HCT116 (cell line): ENCODE results near the gene INF2. TPM values are rescaled to one million over a fixed set of nuclear protein-coding genes. Genes with fewer than 3 reads are reported as not detected.

Experiments used
- ATAC-seq: fragments of 200-7000 bp; cut with Tn5 transposase; 2 replicates; pipeline ENCODE4 v1.9.1; 2020; ENCODE audit warnings: mild to moderate bottlenecking, moderate library complexity
- BruUV-seq: library from RNA; stranded (reverse); fragments of 400-500 nt; replicated peaks from 2 replicates; lab custom pipeline; 2021; lab: Mats Ljungman, UMichigan
- CTCF ChIA-PET: fragments of 300-600 bp; sonication (Branson Sonifier 250); formaldehyde crosslinking; loops from one replicate; lab custom pipeline; 2021; ENCODE audit warnings: antibody characterized with exemption; lab: Charles Lee
- POLR2A ChIA-PET: fragments of 300-600, 350-600 bp; sonication (Branson Sonifier 250); formaldehyde crosslinking; loops from one replicate; lab custom pipeline; 2021; ENCODE audit warnings: antibody characterized with exemption; lab: Charles Lee
- RAD21 ChIA-PET, 2 experiments: fragments of 300-600 bp; sonication (Branson Sonifier 250); formaldehyde crosslinking; loops; one replicate each; lab custom pipeline; 2023; ENCODE audit warnings: low total read pairs in 2 of 2; ENCODE audit not compliant: uncharacterized antibody in 2 of 2, unreplicated experiment in 2 of 2, low non-redundant PET in 1 of 2; lab: Charles Lee
- DNase-seq: peaks from one replicate; pipeline ENCODE4 v3.0.0-alpha.2; 2010; ENCODE audit warnings: low read depth, low spot score
- H2AFZ ChIP-seq: fragments of 200-600 bp; shearing (Covaris generic), sonication (generic); 2 replicates; pipeline ENCODE4 v1.6.1; 2017; ENCODE audit warnings: low read depth, mixed run types, mixed read lengths, antibody characterized with exemption, low read length; ENCODE audit not compliant: poor library complexity, severe bottlenecking
- H3K27ac ChIP-seq: 2 replicates; pipeline ENCODE4 v1.5.1; 2012; ENCODE audit warnings: low read depth, low read length
- H3K27me3 ChIP-seq: fragments of 200-600 bp; sonication (generic); 2 replicates; pipeline ENCODE4 v1.6.1; 2016; ENCODE audit warnings: mixed run types, low read length, mixed read lengths; ENCODE audit not compliant: insufficient read depth
- H3K36me3 ChIP-seq, 2 experiments: fragments of 200-500 bp in 1 of 2; fragments of 200-600 bp in 1 of 2; sonication (Bioruptor generic) in 1 of 2; sonication (generic) in 1 of 2; 2 replicates each; pipeline versions ENCODE4 v1.5.1 to v1.6.1; 2014 to 2016; ENCODE audit warnings: low read length in 2 of 2, inconsistent platforms in 1 of 2, mixed read lengths in 1 of 2, mixed run types in 1 of 2; ENCODE audit not compliant: insufficient read depth in 2 of 2, control insufficient read depth in 1 of 2
- H3K4me1 ChIP-seq, 2 experiments: fragments of 200-600 bp in 1 of 2; sonication (generic) in 1 of 2; 2 replicates each; pipeline versions ENCODE4 v1.5.1 to v1.6.1; 2012 to 2017; ENCODE audit warnings: low read length in 2 of 2, inconsistent platforms in 1 of 2, mild to moderate bottlenecking in 1 of 2, mixed read lengths in 1 of 2, mixed run types in 1 of 2, moderate library complexity in 1 of 2; ENCODE audit not compliant: insufficient read depth in 2 of 2, control insufficient read depth in 1 of 2
- H3K4me2 ChIP-seq: fragments of 200-600 bp; sonication (generic); 2 replicates; pipeline ENCODE4 v1.6.1; 2017; ENCODE audit warnings: mixed run types, low read length, mixed read lengths
- H3K4me3 ChIP-seq, 2 experiments: fragments of 200-600 bp in 1 of 2; sonication (generic) in 1 of 2; replicated peaks in 1 of 2; 2 replicates each; pipeline ENCODE4 v1.5.1; 2011 to 2016; ENCODE audit warnings: low read length in 2 of 2, control low read depth in 1 of 2, low read depth in 1 of 2, mild to moderate bottlenecking in 1 of 2, mixed read lengths in 1 of 2, mixed run types in 1 of 2
- H3K79me2 ChIP-seq: fragments of 200-600 bp; sonication (generic); 2 replicates; pipeline ENCODE4 v1.6.1; 2017; ENCODE audit warnings: mild to moderate bottlenecking, mixed run types, low read length, moderate library complexity, mixed read lengths; ENCODE audit not compliant: insufficient read depth
- H3K9ac ChIP-seq: fragments of 200-600 bp; sonication (generic); 2 replicates; pipeline ENCODE4 v1.6.1; 2016; ENCODE audit warnings: low read length, mixed read lengths
- H3K9me2 ChIP-seq: fragments of 200-600 bp; sonication (generic), shearing (Covaris generic); 2 replicates; pipeline ENCODE4 v1.6.1; 2017; ENCODE audit warnings: mixed run types, mild to moderate bottlenecking, moderate library complexity; ENCODE audit not compliant: insufficient read depth
- H3K9me3 ChIP-seq, 2 experiments: fragments of 200-500 bp in 1 of 2; fragments of 200-600 bp in 1 of 2; sonication (Bioruptor generic) in 1 of 2; sonication (generic) in 1 of 2; 2 replicates each; pipeline ENCODE4 v1.6.1; 2014 to 2017; ENCODE audit warnings: low read length in 2 of 2, mixed read lengths in 2 of 2, inconsistent platforms in 1 of 2, low read depth in 1 of 2, mild to moderate bottlenecking in 1 of 2, mixed run types in 1 of 2, moderate library complexity in 1 of 2; ENCODE audit not compliant: control insufficient read depth in 1 of 2, insufficient read depth in 1 of 2
- H4K20me1 ChIP-seq: fragments of 200-600 bp; sonication (generic), shearing (Covaris generic); 2 replicates; pipeline ENCODE4 v1.6.1; 2017; ENCODE audit warnings: mixed run types, mild to moderate bottlenecking, moderate library complexity; ENCODE audit not compliant: insufficient read depth
- CEBPB ChIP-seq: IDR thresholded peaks from 2 replicates; pipeline ENCODE4 v1.6.1; 2012; ENCODE audit warnings: low read depth
- EGR1 ChIP-seq: IDR thresholded peaks from 2 replicates; pipeline ENCODE4 v1.6.1; 2012; ENCODE audit warnings: low read depth
- EZH2phosphoT487 ChIP-seq: fragments of 200-600 bp; IDR thresholded peaks from 2 replicates; pipeline ENCODE4 v1.6.1; 2018; ENCODE audit warnings: antibody characterized with exemption, borderline replicate concordance
- JUND ChIP-seq: IDR thresholded peaks from 2 replicates; pipeline ENCODE4 v1.6.1; 2012
- SRF ChIP-seq: IDR thresholded peaks from 2 replicates; pipeline ENCODE4 v1.6.1; 2012; ENCODE audit warnings: low read depth
- TCF7L2 ChIP-seq: IDR thresholded peaks from 2 replicates; pipeline ENCODE4 v1.7.0; 2011; ENCODE audit warnings: borderline replicate concordance, inconsistent platforms; ENCODE audit not compliant: insufficient read depth, insufficient read length; ENCODE audit errors: extremely low read depth
- ZFX ChIP-seq: fragments of 450-650 bp; IDR thresholded peaks from 2 replicates; pipeline ENCODE4 v1.6.1; 2017
- intact Hi-C: fragments of 100-400 bp; cut with micrococcal nuclease; formaldehyde crosslinking; loops from 2 replicates; pipeline ENCODE4 v1.10.0; 2022
- total RNA-seq: library from RNA; stranded (reverse); gene quantifications from one replicate; pipeline ENCODE4 v1.2.1, GENCODE V29; 2021; ENCODE audit not compliant: unreplicated experiment
- TF ChIP-seq, protein P1 (sequence below): IDR thresholded peaks from 2 replicates; pipeline ENCODE4 v1.6.1; 2012
- TF ChIP-seq, protein P2 (sequence below): IDR thresholded peaks from 2 replicates; pipeline ENCODE4 v1.6.1; 2011; ENCODE audit warnings: mild to moderate bottlenecking, low read length, moderate library complexity; ENCODE audit not compliant: insufficient replicate concordance; ENCODE audit errors: extremely low read depth

The INF2 gene
- total RNA-seq, 1 experiment from 2014 or later, result 95.8 TPM

DNA sequence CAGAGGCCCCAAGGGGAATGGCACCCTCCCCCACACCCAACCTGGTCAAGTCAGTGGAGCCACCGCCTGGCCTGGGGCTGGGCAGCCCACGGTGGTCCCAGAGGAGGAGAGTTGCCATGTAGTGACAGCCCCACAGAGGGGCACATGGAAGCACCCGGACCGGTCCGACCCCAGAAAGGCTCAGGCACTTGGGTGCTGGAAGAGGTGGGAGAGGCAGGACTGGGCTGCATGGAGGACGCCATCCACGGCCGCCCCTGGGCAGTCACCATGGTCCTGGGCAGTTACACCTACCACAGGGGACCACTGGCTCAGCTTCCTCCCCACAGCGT is 46.9 kb upstream of the INF2 start:
- H3K79me2 ChIP-seq, result no peaks in the 10 kb centered on the region
- H3K4me2 ChIP-seq, result no peak overlapping the region
- intact Hi-C loops, result no loop called here
- no peaks in the 10 kb centered on the region for H3K9me2 ChIP-seq
- H3K9me3 ChIP-seq, result peaks cover 0 to 4% of the 10 kb centered on the region in 2 experiments; a peak in 1 of 4 replicates
- no TSS peak for BruUV-seq
- no peak for DNase-seq
- TF ChIP-seq, protein P1, sequence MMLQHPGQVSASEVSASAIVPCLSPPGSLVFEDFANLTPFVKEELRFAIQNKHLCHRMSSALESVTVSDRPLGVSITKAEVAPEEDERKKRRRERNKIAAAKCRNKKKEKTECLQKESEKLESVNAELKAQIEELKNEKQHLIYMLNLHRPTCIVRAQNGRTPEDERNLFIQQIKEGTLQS, result no peak
- no peak for TF ChIP-seq EZH2phosphoT487
- peaks cover 4 to 6% of the 10 kb centered on the region in 2 experiments for H3K4me1 ChIP-seq
- H3K36me3 ChIP-seq, result no peaks in the 10 kb centered on the region
- no peak for ATAC-seq
- no peak overlapping the region for H2AFZ ChIP-seq
- H3K4me3 ChIP-seq, result no peak overlapping the region
- no peaks in the 10 kb centered on the region for H4K20me1 ChIP-seq
- no peak overlapping the region for H3K9ac ChIP-seq
- CTCF ChIA-PET, result no interaction called here
- POLR2A ChIA-PET, result no interaction called here
- RAD21 ChIA-PET, result no interaction called here
- H3K27ac ChIP-seq, result no peak overlapping the region
- H3K27me3 ChIP-seq, result peaks cover 5% of the 10 kb centered on the region; the same call in 1 of the 2 replicates

DNA sequence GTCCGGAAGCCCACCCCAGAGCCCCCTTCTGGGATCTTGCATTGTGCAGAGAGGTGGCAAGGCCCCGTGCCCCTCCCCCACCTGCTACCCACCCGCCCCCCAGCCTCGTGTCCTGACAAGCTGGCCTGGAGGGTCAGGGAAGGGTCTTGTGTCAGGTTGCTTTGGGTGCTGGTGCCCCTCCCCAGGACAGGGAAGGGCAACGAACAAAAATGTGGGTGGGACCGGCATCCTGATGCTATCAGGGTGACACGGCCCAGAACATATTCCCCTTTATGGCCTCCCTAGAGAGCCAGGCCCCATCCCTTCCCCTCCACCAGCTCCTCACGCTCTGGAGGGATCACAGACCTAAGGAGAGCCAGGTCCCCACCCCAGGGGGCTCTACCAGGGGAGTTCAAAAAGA is 46.1 kb upstream of the INF2 start:
- no TSS peak for BruUV-seq
- DNase-seq, result no peak
- POLR2A ChIA-PET, result no interaction called here
- Histone ChIP-seq H4K20me1 (no peaks in the 10 kb centered on the region), H3K4me3 (no peak overlapping the region), H3K9me2 (no peaks in the 10 kb centered on the region), H3K36me3 (no peaks in the 10 kb centered on the region), H3K4me2 (no peak overlapping the region), H3K4me1 (peaks cover 4 to 6% of the 10 kb centered on the region in 2 experiments), H3K27ac (no peak overlapping the region), H3K27me3 (peaks cover under 1% of the 10 kb centered on the region; the same call in 1 of the 2 replicates), H3K9ac (no peak overlapping the region), H2AFZ (no peak overlapping the region), H3K79me2 (no peaks in the 10 kb centered on the region), H3K9me3 (peaks cover 0 to 4% of the 10 kb centered on the region in 2 experiments; a peak in 1 of 4 replicates)
- RAD21 ChIA-PET, result no interaction called here
- CTCF ChIA-PET, result no interaction called here
- intact Hi-C loops, result no loop called here
- TF ChIP-seq TCF7L2, result no peak
- TF ChIP-seq CEBPB, result no peak
- TF ChIP-seq ZFX, result no peak
- TF ChIP-seq SRF, result no peak
- TF ChIP-seq JUND, result no peak
- no peak for TF ChIP-seq EZH2phosphoT487
- TF ChIP-seq, protein P2, sequence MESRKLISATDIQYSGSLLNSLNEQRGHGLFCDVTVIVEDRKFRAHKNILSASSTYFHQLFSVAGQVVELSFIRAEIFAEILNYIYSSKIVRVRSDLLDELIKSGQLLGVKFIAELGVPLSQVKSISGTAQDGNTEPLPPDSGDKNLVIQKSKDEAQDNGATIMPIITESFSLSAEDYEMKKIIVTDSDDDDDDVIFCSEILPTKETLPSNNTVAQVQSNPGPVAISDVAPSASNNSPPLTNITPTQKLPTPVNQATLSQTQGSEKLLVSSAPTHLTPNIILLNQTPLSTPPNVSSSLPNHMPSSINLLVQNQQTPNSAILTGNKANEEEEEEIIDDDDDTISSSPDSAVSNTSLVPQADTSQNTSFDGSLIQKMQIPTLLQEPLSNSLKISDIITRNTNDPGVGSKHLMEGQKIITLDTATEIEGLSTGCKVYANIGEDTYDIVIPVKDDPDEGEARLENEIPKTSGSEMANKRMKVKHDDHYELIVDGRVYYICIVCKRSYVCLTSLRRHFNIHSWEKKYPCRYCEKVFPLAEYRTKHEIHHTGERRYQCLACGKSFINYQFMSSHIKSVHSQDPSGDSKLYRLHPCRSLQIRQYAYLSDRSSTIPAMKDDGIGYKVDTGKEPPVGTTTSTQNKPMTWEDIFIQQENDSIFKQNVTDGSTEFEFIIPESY, result no peak
- TF ChIP-seq EGR1, result no peak
- ATAC-seq, result no peak
